Lower leg skin (tissue), 4 donors: ENCODE measurements around the gene STK24. TPM values are rescaled to one million over a fixed set of nuclear protein-coding genes. Genes with fewer than 3 reads are reported as not detected.
"Not testable (repeated sequence)": the region's sequence is repeated elsewhere in the genome, so short reads cannot be mapped to it uniquely, and the experiment has no call there.

Experiments
- DNase-seq, 2 donors: peaks; one replicate each; pipeline ENCODE4 v3.0.0-alpha.2; 2019; ENCODE audit warnings: low spot score in 2 of 2
- H3K4me3 ChIP-seq: fragments of 200-600 bp; sonication (generic); 2 replicates; pipeline ENCODE4 v1.5.1; 2017; ENCODE audit warnings: mild to moderate bottlenecking, low read depth; ENCODE audit not compliant: poor library complexity, severe bottlenecking
- CTCF ChIP-seq, 3 donors: fragments of 450-650 bp; IDR thresholded peaks; one replicate each; pipeline ENCODE4 v1.5.1; 2016; ENCODE audit warnings: antibody characterized with exemption in 3 of 3, mild to moderate bottlenecking in 3 of 3, moderate library complexity in 2 of 3
- POLR2A ChIP-seq, 2 donors: fragments of 450-650 bp; IDR thresholded peaks; one replicate each; pipeline ENCODE4 v1.6.1; 2016 to 2017; ENCODE audit warnings: antibody characterized with exemption in 2 of 2, mild to moderate bottlenecking in 1 of 2, moderate library complexity in 1 of 2
- WGBS, 2 donors: methylation state at CpG; one replicate each; pipeline ENCODE4 v1.1.5; 2018; 5-methylcytosine and 5-hydroxymethylcytosine counted together
- intact Hi-C: fragments of 100-400 bp; cut with DNase I; formaldehyde crosslinking; loops from one replicate; pipeline ENCODE4 v1.15.0; 2023; ENCODE audit warnings: low total_unique reads
- total RNA-seq, 4 donors: library from RNA; depleted of rRNA; stranded (reverse); fragments of >200 nt; gene quantifications; one replicate each; pipeline ENCODE4 v1.1.0, GENCODE V29; 2016

The STK24 gene
- total RNA-seq, 4 donors from 2014 or later = 212 to 281 (median 266) TPM

GRCh38 chr13:98575009-98575903 is 1.7 kb downstream of the STK24 start:
- H3K4me3 ChIP-seq = peak overlapping the region; percentile 96
- TF ChIP-seq POLR2A (IDR thresholded peaks at IDR 0.05) = no peak
- no peak for TF ChIP-seq CTCF (IDR thresholded peaks at IDR 0.05)
- 15 to 17% methylated on average over 12 of the region's 12 CpGs for WGBS, 2 donors
- intact Hi-C loops = no loop called here
- DNase-seq = no peak

DNA sequence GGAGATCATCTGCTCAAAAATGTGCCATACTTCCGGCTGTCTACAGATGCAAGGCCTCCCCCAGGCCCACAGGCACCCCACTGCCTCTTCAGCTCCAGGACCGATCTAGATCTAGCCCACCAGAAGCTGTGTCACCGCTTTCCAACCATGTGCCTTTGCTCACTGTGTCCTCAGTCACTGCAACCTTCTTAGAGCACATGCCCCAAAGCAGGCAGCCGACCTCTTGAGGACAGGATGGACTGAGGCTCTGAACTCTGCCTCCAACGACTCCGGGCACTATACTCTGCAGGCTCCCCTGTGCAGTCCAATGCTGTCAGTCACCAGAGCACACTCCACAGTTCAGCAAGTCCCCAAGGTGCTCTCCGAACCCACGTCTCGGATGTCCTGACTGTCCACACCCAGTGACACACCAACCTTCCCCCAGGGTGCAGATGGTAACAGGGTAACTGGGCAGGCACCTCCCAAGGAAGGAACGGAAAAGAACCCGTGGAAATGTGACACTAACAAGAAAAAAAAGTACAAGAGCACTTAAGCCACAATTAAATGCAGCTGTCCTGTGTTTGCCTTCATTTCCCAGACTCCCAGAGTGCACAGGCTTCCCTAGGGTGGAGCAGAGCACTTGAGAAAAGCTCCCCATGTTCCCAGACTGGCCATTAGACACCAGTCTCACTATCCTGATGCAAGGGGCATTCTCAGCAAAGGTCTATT is 4.8 kb downstream of the STK24 start:
- TF ChIP-seq CTCF (IDR thresholded peaks at IDR 0.05) = no peak
- H3K4me3 ChIP-seq = no peak overlapping the region
- 31 to 43% methylated on average over 10 to 11 of the region's 11 CpGs for WGBS, 2 donors
- no peak for DNase-seq
- intact Hi-C loops = no loop called here

DNA sequence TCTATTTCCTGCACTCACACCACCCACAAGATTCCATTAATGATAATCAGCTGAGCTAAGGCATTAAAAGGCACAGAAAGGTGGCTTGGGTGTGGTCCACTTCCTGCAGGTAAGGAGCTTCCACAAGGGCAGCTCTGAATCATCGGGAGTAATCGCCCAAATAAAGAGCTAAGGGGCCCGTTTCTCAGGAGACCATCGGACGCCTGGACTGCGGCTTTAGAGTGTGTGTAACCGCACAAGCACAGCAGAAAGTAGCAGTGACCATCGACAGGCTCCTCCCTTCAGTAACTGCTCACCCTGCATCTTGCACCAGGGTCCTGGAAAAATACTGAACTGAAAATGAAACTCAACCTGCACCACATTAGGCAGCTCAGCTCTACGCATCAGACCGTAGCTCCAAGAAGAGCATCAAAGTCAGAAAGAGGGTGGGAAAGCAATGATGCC is 6.0 kb downstream of the STK24 start:
- 26 to 31% methylated on average over 10 of the region's 10 CpGs for WGBS, 2 donors
- intact Hi-C loops = no loop called here
- peak in 1 of 2 donors; percentile 78 for DNase-seq
- H3K4me3 ChIP-seq = no peak overlapping the region
- no peak for TF ChIP-seq POLR2A (IDR thresholded peaks at IDR 0.05)
- TF ChIP-seq CTCF (IDR thresholded peaks at IDR 0.05) = no peak

GRCh38 chr13:98569494-98570367 is 7.2 kb downstream of the STK24 start:
- H3K4me3 ChIP-seq = not testable (repeated sequence)
- WGBS, 2 donors = 79 to 80% methylated on average over 17 of the region's 17 CpGs
- intact Hi-C loops = loop anchor here (10.0 kb wide), 1 partner anchor 85 kb away; no protein-coding TSS in a partner anchor
- peak in 1 of 2 donors; percentile 78 for DNase-seq

DNA sequence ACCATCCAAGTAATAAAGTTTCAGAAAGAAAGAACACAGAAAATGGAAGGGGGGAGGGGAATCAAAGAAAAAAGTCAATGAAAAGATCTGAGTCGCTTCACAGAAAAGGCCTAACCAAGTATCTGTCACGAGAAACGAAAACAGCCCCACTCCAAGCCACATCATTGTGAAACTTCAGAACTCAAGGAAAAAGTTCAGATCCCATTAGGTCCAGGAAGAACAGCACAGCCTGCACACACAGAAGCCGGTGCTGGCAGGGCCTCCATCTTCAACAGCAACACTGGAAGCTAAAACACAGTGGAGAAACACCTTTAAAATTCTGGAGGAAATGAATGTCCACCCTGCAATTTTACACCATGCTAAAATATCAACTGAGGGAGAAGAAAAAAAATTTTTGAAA is 8.0 kb downstream of the STK24 start:
- no peak for TF ChIP-seq CTCF (IDR thresholded peaks at IDR 0.05)
- TF ChIP-seq POLR2A (IDR thresholded peaks at IDR 0.05) = no peak
- WGBS, 2 donors = 82 to 93% methylated on average over 4 of the region's 4 CpGs
- no peak overlapping the region for H3K4me3 ChIP-seq
- intact Hi-C loops = loop anchor here (10.0 kb wide), 1 partner anchor 84 kb away; no protein-coding TSS in a partner anchor
- peak in 1 of 2 donors; percentile 64 for DNase-seq
